CD4-positive, alpha-beta T cell treated with Interleukin-4 for 1 hour (primary cell): ENCODE measurements around the gene CYP27C1.
"Not testable (repeated sequence)": the region's sequence is repeated elsewhere in the genome, so short reads cannot be mapped to it uniquely, and the experiment has no call there.

Experiments used
- DNase-seq, 2 donors: peaks; one replicate each; pipeline ENCODE4 v3.0.0-alpha.2; 2020 to 2022

CYP27C1 gene

GRCh38 chr2:127220102-127220767 lies at the start of gene CYP27C1:
Gene CYP27C1, minus strand, starts transcription at chr2:127220299. Its CDS starts 29 bp downstream, at chr2:127220270.
- DNase-seq: no peak

GRCh38 chr2:127261804-127262406 lies 41.8 kb upstream of the CYP27C1 start:
- DNase-seq: no peak

- no peak for DNase-seq
These were observed 39.3 kb upstream of the CYP27C1 start for GRCh38 chr2:127259355-127259754.

GRCh38 chr2:127256866-127257265 lies 36.8 kb upstream of the CYP27C1 start:
- no peak for DNase-seq

- DNase-seq: no peak
These were observed 36.3 kb upstream of the CYP27C1 start for GRCh38 chr2:127256381-127256780.

- no peak for DNase-seq
These were observed 35.6 kb upstream of the CYP27C1 start for GRCh38 chr2:127255721-127256120.

GRCh38 chr2:127255146-127255545 lies 35.0 kb upstream of the CYP27C1 start:
- no peak for DNase-seq

GRCh38 chr2:127254386-127254981 lies 34.4 kb upstream of the CYP27C1 start:
- DNase-seq: no peak

GRCh38 chr2:127241184-127241583 lies 21.1 kb upstream of the CYP27C1 start:
- not testable (repeated sequence) for DNase-seq

- DNase-seq: no peak
These were observed 19.3 kb upstream of the CYP27C1 start for GRCh38 chr2:127239395-127239794.

GRCh38 chr2:127237768-127238167 lies 17.7 kb upstream of the CYP27C1 start:
- not testable (repeated sequence) for DNase-seq

- DNase-seq: no peak
These were observed 15.1 kb upstream of the CYP27C1 start for GRCh38 chr2:127235082-127235702.

GRCh38 chr2:127233710-127234109 lies 13.6 kb upstream of the CYP27C1 start:
- DNase-seq: no peak

- no peak for DNase-seq
These were observed 11.2 kb upstream of the CYP27C1 start for GRCh38 chr2:127231130-127231865.

- DNase-seq: no peak
These were observed 9.5 kb upstream of the CYP27C1 start for GRCh38 chr2:127229555-127229954.

GRCh38 chr2:127228102-127228501 lies 8.0 kb upstream of the CYP27C1 start:
- DNase-seq: no peak

- DNase-seq: not testable (repeated sequence)
These were observed 7.2 kb upstream of the CYP27C1 start for GRCh38 chr2:127227264-127227660.

- no peak for DNase-seq
These were observed 6.6 kb upstream of the CYP27C1 start for GRCh38 chr2:127226520-127227263.

GRCh38 chr2:127226132-127226519 lies 6.0 kb upstream of the CYP27C1 start:
- no peak for DNase-seq

- no peak for DNase-seq
These were observed 5.3 kb upstream of the CYP27C1 start for GRCh38 chr2:127225186-127225960.

- DNase-seq: not testable (repeated sequence)
These were observed 4.0 kb upstream of the CYP27C1 start for GRCh38 chr2:127224135-127224534.
